Inflammatory macrophage (primary cell): ENCODE results near the gene MTG2.

Experiments used
- DNase-seq, 2 donors: peaks; one replicate each; pipeline ENCODE4 v3.0.0-alpha.2; 2020 to 2022

The MTG2 gene

DNA sequence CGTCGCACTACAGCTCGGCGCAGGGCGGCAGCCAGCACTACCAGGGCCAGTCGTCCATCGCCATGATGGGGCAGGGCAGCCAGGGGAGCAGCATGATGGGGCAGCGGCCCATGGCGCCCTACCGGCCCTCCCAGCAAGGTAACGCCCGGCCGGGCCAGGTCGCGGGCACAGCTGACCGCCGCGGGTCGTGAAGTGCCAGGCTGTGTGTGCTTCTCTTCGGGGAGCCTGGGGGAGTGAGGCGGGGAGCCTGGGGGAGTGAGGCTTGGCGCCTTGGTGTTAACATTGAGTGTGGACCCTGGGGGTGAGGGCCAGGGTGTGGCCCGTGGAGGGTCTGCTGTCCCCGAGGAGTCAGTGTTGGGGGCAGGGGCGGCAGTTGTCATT is 19.4 kb upstream of the MTG2 start:
- DNase-seq = no peak

DNA sequence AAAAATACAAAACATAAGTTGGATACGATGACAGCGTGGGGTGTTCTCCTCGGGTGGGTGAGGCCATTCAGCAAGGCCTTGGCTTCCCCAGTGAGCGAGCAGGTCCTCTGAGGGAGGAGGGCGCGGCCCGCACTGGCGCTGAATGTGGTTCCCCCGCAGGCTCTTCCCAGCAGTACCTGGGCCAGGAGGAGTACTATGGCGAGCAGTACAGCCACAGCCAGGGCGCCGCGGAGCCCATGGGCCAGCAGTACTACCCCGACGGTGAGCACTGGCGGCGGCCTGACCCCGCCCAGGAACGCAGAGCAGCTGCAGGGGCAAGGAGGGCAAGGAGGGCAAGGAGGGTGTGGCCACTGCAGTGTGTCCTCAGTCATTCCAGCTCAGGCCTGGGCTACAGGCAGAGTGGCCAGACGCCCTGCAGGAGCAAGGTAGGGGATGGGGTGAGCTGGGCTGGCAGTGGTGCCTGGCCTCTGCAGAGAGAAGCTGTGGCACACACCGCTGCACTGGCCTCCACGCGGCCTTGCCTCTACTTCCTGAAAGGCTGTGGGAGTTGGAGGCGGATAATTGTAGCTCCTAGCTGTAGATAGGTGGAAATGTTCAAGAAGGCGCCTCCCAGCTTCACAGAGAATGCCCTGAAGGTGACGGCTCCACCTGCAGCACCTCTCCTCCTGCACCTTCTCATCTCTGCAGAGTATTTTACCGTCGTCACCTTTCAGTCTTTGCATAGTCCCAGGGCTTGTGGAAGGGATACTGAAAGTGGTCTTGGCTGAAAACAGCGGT is 18.7 kb upstream of the MTG2 start:
- no peak for DNase-seq

DNA sequence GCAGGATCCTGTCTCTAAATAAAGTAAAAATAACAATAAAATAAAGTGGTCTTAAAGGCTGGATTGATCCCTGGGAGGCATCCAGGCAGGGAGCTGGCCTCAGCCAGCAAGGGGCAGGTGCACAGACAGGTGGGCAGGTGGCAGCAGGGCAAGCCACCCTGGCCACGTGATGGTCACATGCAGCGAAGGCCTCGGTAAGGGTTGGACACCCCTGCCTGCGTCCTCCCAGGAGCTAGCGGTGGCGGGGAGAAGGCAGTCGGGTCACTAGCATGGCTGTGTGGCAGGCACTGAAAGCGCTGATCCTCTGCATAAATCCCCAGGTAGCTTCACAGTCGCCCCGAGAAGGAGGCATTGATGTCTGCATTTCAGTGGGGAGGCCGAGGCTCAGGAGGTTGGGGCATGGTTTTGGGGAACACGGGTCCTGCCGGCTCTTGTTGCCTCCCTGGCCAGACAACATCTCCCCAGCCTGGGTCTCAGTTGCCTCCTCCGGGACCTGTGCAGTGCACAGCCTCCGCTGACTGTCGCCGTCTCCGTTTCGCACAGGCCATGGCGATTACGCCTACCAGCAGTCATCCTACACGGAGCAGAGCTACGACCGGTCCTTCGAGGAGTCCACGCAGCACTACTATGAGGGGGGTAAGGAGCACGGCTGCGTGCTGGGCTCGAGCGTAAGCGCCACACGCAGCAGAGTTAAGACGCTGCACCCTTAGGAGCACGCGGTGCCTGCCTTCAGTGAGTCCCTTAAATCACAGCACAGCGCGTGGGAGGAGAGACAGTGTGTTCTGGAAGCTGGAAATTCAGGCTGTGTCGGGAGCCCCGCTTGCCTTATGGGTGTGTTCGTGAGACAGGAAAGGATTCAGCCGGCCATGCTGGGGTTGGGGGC is 17.7 kb upstream of the MTG2 start:
- no peak for DNase-seq

DNA sequence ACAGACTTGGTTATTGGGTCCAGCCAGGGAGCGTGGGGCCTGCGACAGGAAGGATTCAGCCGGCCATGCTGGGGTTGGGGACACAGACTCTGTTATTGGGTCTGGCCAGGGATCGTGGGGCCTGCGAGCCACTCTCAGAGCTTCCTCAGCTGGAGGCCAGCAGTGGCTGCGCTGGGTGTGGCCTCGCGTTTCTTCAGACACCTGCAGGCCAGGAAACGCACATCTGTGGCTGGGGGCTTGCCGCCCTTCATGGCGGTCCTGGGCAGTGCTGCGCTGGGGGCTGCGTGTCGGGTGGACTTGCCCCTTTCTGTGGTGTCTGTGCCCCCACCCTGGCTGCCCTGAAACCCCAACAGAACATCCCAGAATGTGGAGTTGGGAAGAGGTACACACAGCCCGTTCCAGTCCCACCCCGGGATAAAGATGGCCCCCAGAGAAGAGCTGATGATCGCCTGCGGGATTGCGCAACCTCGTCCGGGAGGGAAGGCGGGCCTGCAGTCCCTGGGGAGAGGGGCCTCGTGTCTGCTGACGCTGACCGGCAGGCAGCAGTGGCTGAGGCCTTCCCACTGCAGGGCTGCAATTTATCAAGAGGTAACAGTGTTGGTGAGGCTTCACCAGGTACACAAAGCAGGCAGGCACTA is 16.9 kb upstream of the MTG2 start:
- DNase-seq = no peak

- no peak for DNase-seq
Observed at GRCh38 chr20:62167474-62167873, 15.4 kb upstream of the MTG2 start.

DNA sequence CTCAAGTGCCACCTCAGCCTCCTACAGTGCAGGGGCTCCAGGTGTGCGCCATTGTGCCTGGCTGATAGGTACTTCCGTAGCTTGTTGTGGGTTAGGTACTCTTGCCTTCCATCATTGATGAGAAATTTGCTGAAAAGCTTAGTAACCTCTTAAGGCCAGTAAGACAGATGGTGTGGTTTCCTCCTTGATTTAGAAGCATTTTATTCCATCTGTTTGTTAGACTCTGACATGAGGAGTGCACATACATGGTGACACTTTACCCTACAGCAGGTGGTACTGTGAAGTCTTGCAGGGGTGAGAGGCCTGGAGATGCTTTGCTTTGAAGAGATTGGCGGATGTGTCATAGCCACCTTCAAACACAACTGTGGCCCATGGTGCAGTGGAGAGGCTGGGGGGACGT is 14.8 kb upstream of the MTG2 start:
- no peak for DNase-seq

- DNase-seq = no peak
Observed at GRCh38 chr20:62168890-62169435, 13.9 kb upstream of the MTG2 start.

DNA sequence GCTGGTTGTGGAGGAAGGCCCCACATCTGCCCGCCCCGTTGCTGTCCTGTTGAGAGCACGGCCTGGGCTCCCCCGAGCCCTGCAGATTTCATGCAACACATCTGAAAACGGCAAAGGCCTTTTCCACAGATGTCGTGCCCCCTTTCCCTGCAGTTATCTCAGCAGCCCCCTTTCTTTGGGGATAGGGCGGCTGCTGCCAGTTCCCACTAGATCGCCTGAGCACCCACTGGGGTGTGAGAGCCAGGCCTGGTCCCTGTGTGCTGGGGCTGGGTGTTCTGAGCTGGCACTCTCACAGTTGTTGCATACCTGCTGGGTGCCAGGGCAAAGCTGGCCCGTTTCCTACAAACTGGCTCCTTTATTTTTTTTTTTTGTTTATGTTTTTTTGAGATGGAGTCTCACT is 12.3 kb upstream of the MTG2 start:
- DNase-seq = no peak

DNA sequence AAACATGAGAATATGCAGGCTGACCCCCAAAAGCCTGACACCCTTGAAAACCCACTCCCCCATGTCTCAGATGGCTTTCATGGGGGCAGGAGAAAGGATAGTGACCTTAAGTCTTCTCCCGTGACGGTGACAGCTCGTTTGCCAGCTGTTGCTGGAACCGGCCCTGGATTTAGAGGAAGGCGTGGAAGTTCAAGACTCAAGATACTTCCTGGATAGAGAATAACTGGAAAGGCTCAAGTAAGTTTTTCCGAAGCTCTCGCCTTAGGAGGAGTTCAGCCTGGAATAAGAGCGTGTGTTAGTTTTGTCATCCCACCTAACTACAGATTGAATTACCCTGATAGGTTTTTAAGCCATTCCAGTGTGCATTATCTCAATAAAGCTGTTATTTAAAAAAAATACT is 11.6 kb upstream of the MTG2 start:
- no peak for DNase-seq

DNA sequence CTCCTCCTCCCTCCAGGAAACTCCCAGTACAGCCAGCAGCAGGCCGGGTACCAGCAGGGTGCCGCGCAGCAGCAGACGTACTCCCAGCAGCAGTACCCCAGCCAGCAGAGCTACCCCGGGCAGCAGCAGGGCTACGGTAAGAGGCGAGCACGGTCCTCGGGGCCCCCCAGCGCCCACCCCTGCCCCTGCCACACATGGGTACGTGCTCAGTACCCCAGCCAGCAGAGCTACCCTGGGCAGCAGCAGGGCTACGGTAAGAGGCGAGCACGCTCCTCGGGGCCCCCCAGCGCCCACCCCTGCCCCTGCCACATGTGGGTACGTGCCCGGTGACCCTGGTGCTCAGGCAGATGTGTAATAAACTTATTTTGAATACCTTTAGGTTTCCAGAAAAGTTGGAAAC is 10.2 kb upstream of the MTG2 start:
- DNase-seq = no peak

DNA sequence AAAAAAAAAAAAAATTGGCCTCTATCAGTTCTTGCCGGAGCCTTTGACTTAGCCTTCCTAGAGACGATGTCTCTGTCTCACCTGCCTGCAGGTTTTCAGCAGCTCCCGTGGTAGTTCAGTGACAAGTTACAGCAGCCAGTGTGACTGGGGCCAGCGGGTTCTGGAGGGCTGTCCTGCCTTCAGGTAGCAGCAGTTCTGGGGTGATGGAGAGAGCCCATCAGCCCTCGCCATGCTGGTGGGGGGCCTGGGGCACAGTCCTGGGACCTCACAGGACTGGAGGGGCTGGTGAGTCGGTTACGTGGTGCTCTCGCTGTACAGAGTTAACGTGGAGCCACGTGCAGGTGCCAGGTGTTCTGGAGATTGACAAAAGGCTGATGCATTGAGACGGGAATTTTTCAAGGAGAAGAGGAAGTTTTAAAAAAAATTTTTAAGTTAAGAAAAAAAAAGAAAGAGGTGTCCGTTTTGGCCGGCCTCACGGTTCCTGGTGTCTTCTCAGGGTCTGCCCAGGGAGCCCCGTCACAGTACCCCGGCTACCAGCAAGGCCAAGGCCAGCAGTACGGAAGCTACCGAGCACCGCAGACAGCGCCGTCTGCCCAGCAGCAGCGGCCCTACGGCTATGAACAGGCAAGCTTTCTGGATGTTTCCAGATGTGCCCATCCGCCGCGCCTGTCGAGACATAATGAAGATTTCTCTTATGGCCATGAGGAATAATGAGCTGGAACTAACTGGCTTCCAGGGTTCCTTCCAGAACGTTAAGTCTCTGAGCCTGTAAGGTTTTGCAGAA is 8.6 kb upstream of the MTG2 start:
- DNase-seq = no peak

GRCh38 chr20:62174870-62175624 is 7.8 kb upstream of the MTG2 start:
- DNase-seq = no peak

DNA sequence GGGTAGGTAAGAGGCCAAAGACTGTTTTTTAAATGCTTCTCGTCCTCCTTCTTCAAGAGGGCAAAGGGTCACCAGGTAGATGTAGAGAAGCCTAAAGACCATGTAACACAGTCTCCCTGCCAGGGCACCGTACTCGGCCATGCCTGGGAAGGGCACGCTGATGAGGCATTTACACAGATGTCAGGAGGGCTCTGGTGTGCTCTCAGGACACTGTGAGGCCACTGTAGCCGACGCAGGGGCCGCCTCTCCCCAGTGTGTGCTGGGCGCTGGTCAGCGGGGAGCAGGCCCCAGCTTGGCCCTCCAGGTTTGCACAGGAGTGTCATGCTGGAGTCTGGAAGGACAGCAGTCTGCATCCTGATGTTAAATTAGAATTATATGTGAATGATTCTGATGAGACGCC is 7.1 kb upstream of the MTG2 start:
- no peak for DNase-seq

DNA sequence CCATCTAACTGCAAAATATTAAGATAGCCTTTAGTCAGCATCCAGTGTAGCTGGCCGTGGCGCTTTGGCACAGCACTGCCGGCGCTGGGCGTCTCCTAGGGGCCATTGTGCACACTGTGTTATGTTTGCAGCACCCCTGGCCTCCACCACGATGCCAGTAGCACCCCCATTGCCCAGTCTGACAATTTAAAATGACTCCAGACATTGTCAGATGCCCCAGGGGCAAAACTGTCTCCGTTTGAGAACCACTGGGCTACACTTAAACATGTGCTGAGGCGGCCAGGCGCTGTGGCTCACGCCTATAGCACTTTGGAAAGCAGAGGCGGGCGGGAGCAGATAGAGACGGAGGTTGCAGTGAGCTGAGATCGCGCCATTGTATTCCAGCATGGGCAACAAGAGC is 6.0 kb upstream of the MTG2 start:
- DNase-seq = no peak

DNA sequence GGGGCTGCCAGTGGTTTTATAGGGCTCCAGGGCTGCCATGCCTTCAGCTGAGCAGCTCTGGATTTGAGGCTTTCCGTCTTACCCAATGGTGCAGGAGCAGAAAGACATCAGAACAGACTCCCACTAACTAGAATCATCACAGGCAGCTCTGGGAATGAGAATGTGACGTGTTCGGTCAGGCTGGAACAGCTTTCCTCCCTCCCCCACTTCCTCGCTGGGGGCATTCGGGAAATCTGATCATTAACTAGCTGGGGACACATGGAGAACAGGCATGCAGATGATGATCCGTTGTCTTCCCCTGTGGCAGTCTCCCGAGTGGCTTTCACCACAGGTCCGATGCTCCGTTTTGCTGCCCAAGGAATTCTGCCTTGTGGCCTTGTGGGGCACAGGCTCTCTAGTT is 5.5 kb upstream of the MTG2 start:
- DNase-seq = no peak

DNA sequence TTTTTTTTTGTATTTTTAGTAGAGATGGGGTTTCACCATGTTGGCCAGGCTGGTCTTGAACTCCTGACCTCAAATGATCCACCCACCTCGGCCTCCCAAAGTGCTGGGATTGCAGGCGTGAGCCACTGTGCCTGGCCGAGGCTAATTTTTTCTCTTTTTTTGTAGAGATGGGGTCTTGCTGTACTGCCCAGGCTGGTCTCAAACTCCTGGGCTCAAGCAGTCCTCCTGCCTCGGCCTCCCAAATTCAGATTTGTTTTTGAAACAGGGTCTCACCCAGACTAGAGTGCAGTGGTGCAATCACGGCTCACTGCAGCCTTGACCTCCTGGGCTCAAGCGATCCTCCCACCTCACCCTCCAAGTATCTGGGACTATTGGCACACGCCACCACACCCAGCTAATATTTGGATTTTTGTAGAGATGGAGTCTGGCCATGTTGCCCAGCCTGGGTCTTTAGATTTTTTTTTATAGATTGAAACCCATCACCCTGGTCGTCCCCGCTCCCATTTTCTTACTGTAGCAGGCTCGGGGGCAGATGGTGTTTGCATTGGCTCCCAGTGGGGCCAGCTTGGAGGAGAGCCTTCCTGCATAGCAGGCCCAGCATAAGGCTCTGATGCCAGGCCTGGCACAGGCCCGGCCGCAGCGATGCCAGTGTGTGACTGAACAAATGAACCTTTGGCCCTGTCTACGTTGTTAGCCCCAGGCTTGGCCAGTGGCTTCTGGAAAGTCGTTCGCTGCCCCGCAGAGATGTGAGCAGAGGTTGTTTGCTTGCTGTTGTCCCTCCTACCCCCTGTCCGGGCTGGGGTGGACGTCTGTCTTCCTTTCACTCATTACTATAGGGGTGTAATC is 4.3 kb upstream of the MTG2 start:
- DNase-seq = no peak

DNA sequence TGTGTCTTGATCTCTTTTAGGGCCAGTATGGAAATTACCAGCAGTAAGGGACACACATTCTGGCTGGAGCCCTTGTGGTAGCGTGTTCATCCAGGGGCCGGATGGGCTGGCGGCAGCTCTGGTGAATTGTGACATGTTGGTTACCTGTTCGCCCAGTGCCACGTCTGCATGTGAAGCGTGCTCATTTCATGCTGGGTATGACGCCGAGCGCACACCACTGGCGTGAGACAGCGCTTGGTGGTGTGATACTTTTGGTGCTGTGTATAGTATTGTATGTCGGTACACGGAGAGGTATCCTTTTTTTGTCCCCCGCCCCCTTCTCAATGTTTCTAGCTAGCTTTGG is 3.7 kb upstream of the MTG2 start:
- no peak for DNase-seq

DNA sequence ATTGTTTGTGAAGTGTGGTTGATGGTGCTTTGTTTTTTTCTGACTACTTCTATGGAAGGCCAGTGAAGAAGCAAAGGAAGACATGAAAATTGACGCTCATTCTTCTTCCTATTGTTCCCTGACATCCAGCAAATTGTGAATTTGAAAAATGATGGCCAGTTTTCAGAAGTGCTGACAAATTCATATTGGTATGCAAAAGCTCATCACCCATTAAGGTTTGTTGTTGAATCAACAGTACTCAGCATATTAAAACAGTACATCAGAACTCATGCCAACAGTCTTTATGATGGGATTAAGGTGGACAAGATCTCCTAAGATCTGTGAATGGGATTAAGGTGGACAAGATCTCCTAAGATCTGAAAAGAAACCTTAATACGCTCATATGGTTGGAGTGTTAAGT is 1.0 kb upstream of the MTG2 start:
- DNase-seq = no peak

- peak; percentile 4 to 8 for DNase-seq
Observed at GRCh38 chr20:62183426-62184142, 756 bp downstream of the MTG2 start.

DNA sequence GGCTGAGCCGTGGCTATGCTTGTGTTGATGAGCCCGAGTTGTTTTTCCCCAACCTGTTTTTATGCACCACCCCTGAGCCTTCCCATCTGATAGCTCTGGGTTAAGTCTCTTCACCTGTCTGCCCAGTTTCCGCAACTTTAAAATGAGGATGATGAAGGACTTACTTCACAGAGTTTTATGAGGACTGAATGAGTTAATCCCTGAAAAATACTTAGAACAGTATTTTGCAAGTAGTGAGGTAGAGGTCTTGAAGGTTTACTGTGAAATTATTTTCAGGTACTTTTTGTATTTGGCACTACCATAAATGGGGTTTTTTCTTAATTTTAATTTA is 3.2 kb downstream of the MTG2 start:
- DNase-seq = no peak
